GM12878 (cell line): ENCODE results near the gene NSD2. TPM values are rescaled to one million over a fixed set of nuclear protein-coding genes. Genes with fewer than 3 reads are reported as not detected.

ENCODE experiments used
- ATAC-seq: fragments of 200-7000 bp; cut with Tn5 transposase; 3 replicates; pipeline ENCODE4 v1.9.1; 2020; ENCODE audit warnings: mild to moderate bottlenecking, moderate library complexity
- BruUV-seq: library from RNA; stranded (reverse); fragments of 400-500 nt; replicated peaks from 2 replicates; lab custom pipeline; 2021; lab: Mats Ljungman, UMichigan
- CTCF ChIA-PET: fragments of 300-600 bp; sonication (Branson Sonifier 250); formaldehyde crosslinking; extraction: SDS; loops from one replicate; lab custom pipeline; 2021; ENCODE audit warnings: inconsistent platforms; lab: Yijun Ruan, JAX
- POLR2A ChIA-PET: fragments of 350-600 bp; formaldehyde crosslinking; extraction: SDS; loops from one replicate; lab custom pipeline; 2021; ENCODE audit warnings: inconsistent platforms; lab: Charles Lee
- RAD21 ChIA-PET: fragments of 300-600 bp; sonication (Branson Sonifier 250); formaldehyde crosslinking; loops from one replicate; lab custom pipeline; 2023; ENCODE audit warnings: antibody characterized with exemption; ENCODE audit not compliant: unreplicated experiment; lab: Charles Lee
- SMC1A ChIA-PET: fragments of 300-600 bp; sonication (Branson Sonifier 250); formaldehyde crosslinking; loops from one replicate; lab custom pipeline; 2023; ENCODE audit not compliant: unreplicated experiment, uncharacterized antibody; lab: Charles Lee
- DNase-seq: peaks from one replicate; pipeline ENCODE4 v3.0.0-alpha.2; 2011; ENCODE audit warnings: low read depth, low spot score
- FAIRE-seq: peaks from 3 replicates; lab custom pipeline; 2011; peaks lifted over from hg19 to GRCh38; lab: Jason Lieb, UNC
- H2AFZ ChIP-seq: 2 replicates; pipeline ENCODE4 v1.6.0; 2011; ENCODE audit warnings: low read depth, low read length, control low read depth; ENCODE audit not compliant: control insufficient read depth
- H3K27ac ChIP-seq: 2 replicates; pipeline ENCODE4 v1.5.1; 2011; ENCODE audit warnings: control low read depth; ENCODE audit not compliant: control insufficient read depth, insufficient read depth
- H3K27me3 ChIP-seq, 2 experiments: replicated peaks in 1 of 2; 2 replicates each; pipeline versions ENCODE4 v1.6.0 to v1.6.1; 2011; ENCODE audit warnings: low read length in 1 of 2; ENCODE audit not compliant: control insufficient read depth in 2 of 2, insufficient read depth in 2 of 2
- H3K36me3 ChIP-seq, 2 experiments: 2 replicates each; pipeline ENCODE4 v1.5.1; 2011; ENCODE audit warnings: low read length in 1 of 2; ENCODE audit not compliant: control insufficient read depth in 2 of 2, insufficient read depth in 2 of 2
- H3K4me1 ChIP-seq: 2 replicates; pipeline ENCODE4 v1.6.1; 2011; ENCODE audit warnings: mild to moderate bottlenecking, low read length, moderate library complexity, mixed read lengths; ENCODE audit not compliant: control insufficient read depth, insufficient read depth
- H3K4me2 ChIP-seq: 2 replicates; pipeline ENCODE4 v1.6.0; 2011; ENCODE audit warnings: control low read depth; ENCODE audit not compliant: control insufficient read depth, insufficient read depth
- H3K4me3 ChIP-seq: fragments of 200-600 bp; sonication (generic); 2 replicates; pipeline ENCODE4 v1.5.1; 2016
- H3K79me2 ChIP-seq: 2 replicates; pipeline ENCODE4 v1.6.0; 2011; ENCODE audit warnings: low read length; ENCODE audit not compliant: control insufficient read depth, insufficient read depth
- H3K9ac ChIP-seq: 2 replicates; pipeline ENCODE4 v1.8.0; 2011; ENCODE audit warnings: low read length, control low read depth, mixed read lengths; ENCODE audit not compliant: control insufficient read depth, insufficient read depth
- H3K9me3 ChIP-seq: replicated peaks from 3 replicates; pipeline ENCODE4 v1.5.1; 2011; ENCODE audit warnings: mild to moderate bottlenecking, low read length; ENCODE audit not compliant: control insufficient read depth, insufficient read depth
- H4K20me1 ChIP-seq: 2 replicates; pipeline ENCODE4 v1.6.0; 2011; ENCODE audit not compliant: control insufficient read depth, insufficient read depth
- BACH1 ChIP-seq: fragments of 450-650 bp; IDR thresholded peaks from 2 replicates; pipeline ENCODE4 v1.6.1; 2017; ENCODE audit warnings: mild to moderate bottlenecking, borderline replicate concordance
- CREM ChIP-seq: IDR thresholded peaks from 2 replicates; pipeline ENCODE4 v1.6.1; 2014; ENCODE audit warnings: antibody characterized with exemption, low read depth
- EGR1 ChIP-seq, 2 experiments: IDR thresholded peaks; 1 replicate in 1 of 2; 2 replicates in 1 of 2; pipeline ENCODE4 v1.6.1; 2011 to 2012; ENCODE audit warnings: low read depth in 2 of 2, low read length in 2 of 2, borderline replicate concordance in 1 of 2, mild to moderate bottlenecking in 1 of 2, moderate library complexity in 1 of 2
- FOXM1 ChIP-seq: IDR thresholded peaks from 2 replicates; pipeline ENCODE4 v1.6.1; 2012; ENCODE audit warnings: low read depth, mild to moderate bottlenecking, inconsistent platforms, low read length, moderate library complexity
- IKZF1 ChIP-seq: fragments of 450-650 bp; conservative IDR thresholded peaks from 2 replicates; pipeline ENCODE4 v1.6.1; 2017; ENCODE audit warnings: antibody characterized with exemption, mild to moderate bottlenecking
- KDM1A ChIP-seq: fragments of 200-600 bp; sonication (generic); IDR thresholded peaks from 2 replicates; pipeline ENCODE4 v1.6.1; 2016; ENCODE audit warnings: borderline replicate concordance
- NR2C2 ChIP-seq: IDR thresholded peaks from 2 replicates; pipeline ENCODE4 v1.6.1; 2011; ENCODE audit warnings: borderline replicate concordance, low read depth; ENCODE audit not compliant: control insufficient read depth, insufficient read length
- PBX3 ChIP-seq: IDR thresholded peaks from 2 replicates; pipeline ENCODE4 v1.6.1; 2011; ENCODE audit warnings: mild to moderate bottlenecking, low read depth, low read length, moderate library complexity; ENCODE audit not compliant: insufficient replicate concordance
- POLR2AphosphoS5 ChIP-seq: IDR thresholded peaks from 2 replicates; pipeline ENCODE4 v1.6.1; 2011; ENCODE audit warnings: mild to moderate bottlenecking, low read length, inconsistent platforms
- RUNX3 ChIP-seq: IDR thresholded peaks from 2 replicates; pipeline ENCODE4 v1.6.1; 2012; ENCODE audit warnings: low read length, inconsistent platforms
- SPI1 ChIP-seq: IDR thresholded peaks from 2 replicates; pipeline ENCODE4 v1.6.1; 2011; ENCODE audit warnings: low read depth, mild to moderate bottlenecking, low read length, moderate library complexity, borderline replicate concordance; ENCODE audit not compliant: insufficient read depth
- SREBF1 ChIP-seq: IDR thresholded peaks from 2 replicates; pipeline ENCODE4 v1.6.1; 2012; ENCODE audit warnings: mild to moderate bottlenecking, low read length
- TAF1 ChIP-seq: IDR thresholded peaks from 2 replicates; pipeline ENCODE4 v1.6.1; 2011; ENCODE audit warnings: mild to moderate bottlenecking, low read depth, low read length, borderline replicate concordance
- YY1 ChIP-seq: IDR thresholded peaks from 2 replicates; pipeline ENCODE4 v1.6.1; 2011; ENCODE audit warnings: low read depth, mild to moderate bottlenecking, low read length
- WGBS: methylation state at CpG from one replicate; pipeline ENCODE4 v1.1.6; 2016; ENCODE audit warnings: low lambda C conversion rate; ENCODE audit not compliant: insufficient replicate concordance, insufficient coverage; ENCODE audit errors: missing lambda C conversion rate; 5-methylcytosine and 5-hydroxymethylcytosine counted together
- in situ Hi-C: fragments of 300-500 bp; cut with MboI; formaldehyde crosslinking; loops from 9 replicates; pipeline ENCODE4 v1.14.3; 2018; ENCODE audit warnings: mixed read lengths
- intact Hi-C: fragments of 100-400 bp; cut with micrococcal nuclease; formaldehyde crosslinking; loops from one replicate; pipeline ENCODE4 v1.14.2; 2022; ENCODE audit not compliant: unreplicated experiment
- polyA plus RNA-seq, 11 experiments: library from polyadenylated mRNA; depleted of rRNA in 4 of 11; unstranded in 6 of 11; stranded (reverse) in 5 of 11; fragments of >200 nt; fragmentation: Nextera tagmentation in 4 of 11; fragmentation: Illumina TruSeq in 1 of 11; extraction: Ambion mirVana in 4 of 11; extraction: Trizol in 1 of 11; gene quantifications; 1 replicate in 1 of 11; 2 replicates in 10 of 11; pipeline versions ENCODE4 v1.2.1 to v1.2.3, GENCODE V29; 2011 to 2016; ENCODE audit warnings: inconsistent platforms in 2 of 11, missing spikeins in 2 of 11, low read depth in 1 of 11
- total RNA-seq, 4 experiments: library from RNA; depleted of rRNA in 3 of 4; stranded (reverse); fragments of >200 nt in 3 of 4; fragmentation: Illumina TruSeq in 1 of 4; extraction: Trizol in 1 of 4; gene quantifications; 2 replicates each; pipeline versions ENCODE4 v1.2.1 to v1.2.3, GENCODE V29; 2013 to 2021
- TF ChIP-seq, protein P1 (sequence below): fragments of 450-650 bp; IDR thresholded peaks from 2 replicates; pipeline ENCODE4 v1.6.1; 2017; ENCODE audit warnings: antibody characterized with exemption, mild to moderate bottlenecking, moderate library complexity
- TF ChIP-seq, protein P2 (sequence below): fragments of 450-650 bp; formaldehyde crosslinking; IDR thresholded peaks from 2 replicates; pipeline ENCODE4 v1.4.0; 2020; ENCODE audit warnings: mild to moderate bottlenecking, moderate library complexity

The NSD2 gene
- total and polyA plus RNA-seq, 10 of the 15 experiments (the other 5 are each of a cell fraction or from before 2014, with no cell fraction given) = 8.6 to 139 (median 67.2) TPM

DNA sequence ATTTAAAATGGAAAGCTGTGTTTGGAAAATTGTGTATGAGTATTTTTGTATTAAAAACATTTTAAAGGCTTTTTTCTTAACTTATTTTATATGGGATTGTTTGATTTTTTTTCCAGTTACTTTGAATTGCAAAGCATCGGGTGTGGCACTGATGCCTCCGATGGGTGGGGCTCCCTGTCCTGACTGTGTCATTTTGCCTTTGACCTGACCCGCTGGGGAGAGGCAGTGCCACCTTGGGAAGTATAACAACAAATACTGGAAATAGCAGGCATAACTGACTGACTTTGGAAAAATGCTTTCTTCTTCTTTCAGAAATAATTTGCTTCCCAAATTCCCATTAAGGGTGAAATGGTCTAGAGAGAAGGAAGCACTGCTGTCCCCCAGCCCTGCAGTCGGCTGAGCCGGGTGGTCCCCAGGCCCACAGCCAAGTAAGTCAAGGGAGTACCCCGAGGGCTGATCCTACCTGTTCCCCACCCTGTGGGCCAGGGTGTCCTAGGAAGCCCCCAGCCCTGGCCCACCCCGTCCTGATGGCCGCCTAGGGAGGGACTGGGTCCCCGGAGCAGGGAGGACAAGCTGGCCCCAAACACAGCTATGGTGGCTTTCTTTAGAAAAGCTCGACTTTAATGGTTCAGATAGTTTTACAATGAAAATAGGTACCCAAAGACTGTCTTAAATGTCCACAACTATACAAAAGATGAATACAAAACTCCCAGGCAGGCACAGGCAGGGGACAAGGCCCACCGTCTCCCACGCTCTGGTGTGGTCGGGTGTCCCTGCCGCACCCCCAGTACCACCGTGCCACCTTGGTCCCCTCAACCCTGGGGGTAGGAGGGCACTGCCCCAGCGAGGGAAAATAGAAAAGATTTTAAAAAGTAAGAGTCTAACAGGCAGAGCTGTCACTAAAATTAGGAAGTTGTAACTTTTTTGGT, 111.2 kb downstream of the NSD2 start:
- Histone ChIP-seq H3K4me2 (no peak overlapping the region), H3K36me3 (peaks cover 12 to 56% of the 10 kb centered on the region in 2 experiments; a peak in 3 of 4 replicates), H3K27ac (no peak overlapping the region), H3K27me3 (no peaks in the 10 kb centered on the region), H3K4me1 (no peaks in the 10 kb centered on the region), H3K79me2 (no peaks in the 10 kb centered on the region), H2AFZ (no peak overlapping the region), H3K9ac (no peak overlapping the region), H4K20me1 (no peaks in the 10 kb centered on the region), H3K9me3 (no peaks in the 10 kb centered on the region), H3K4me3 (no peak overlapping the region)
- in situ Hi-C loops = no loop called here
- ChIA-PET SMC1A (no interaction called here), POLR2A (no interaction called here), CTCF (no interaction called here), RAD21 (no interaction called here)
- intact Hi-C loops = no loop called here
- DNase-seq (no peak), ATAC-seq (no peak), FAIRE-seq (no peak)
- WGBS = 92% methylated on average over 16 of the region's 16 CpGs
- no peak for TF ChIP-seq FOXM1
- no peak for TF ChIP-seq PBX3
- TF ChIP-seq YY1 = no peak
- TF ChIP-seq TAF1 = no peak
- no peak for TF ChIP-seq POLR2AphosphoS5
- no peak for TF ChIP-seq BACH1
- TF ChIP-seq, protein P1, sequence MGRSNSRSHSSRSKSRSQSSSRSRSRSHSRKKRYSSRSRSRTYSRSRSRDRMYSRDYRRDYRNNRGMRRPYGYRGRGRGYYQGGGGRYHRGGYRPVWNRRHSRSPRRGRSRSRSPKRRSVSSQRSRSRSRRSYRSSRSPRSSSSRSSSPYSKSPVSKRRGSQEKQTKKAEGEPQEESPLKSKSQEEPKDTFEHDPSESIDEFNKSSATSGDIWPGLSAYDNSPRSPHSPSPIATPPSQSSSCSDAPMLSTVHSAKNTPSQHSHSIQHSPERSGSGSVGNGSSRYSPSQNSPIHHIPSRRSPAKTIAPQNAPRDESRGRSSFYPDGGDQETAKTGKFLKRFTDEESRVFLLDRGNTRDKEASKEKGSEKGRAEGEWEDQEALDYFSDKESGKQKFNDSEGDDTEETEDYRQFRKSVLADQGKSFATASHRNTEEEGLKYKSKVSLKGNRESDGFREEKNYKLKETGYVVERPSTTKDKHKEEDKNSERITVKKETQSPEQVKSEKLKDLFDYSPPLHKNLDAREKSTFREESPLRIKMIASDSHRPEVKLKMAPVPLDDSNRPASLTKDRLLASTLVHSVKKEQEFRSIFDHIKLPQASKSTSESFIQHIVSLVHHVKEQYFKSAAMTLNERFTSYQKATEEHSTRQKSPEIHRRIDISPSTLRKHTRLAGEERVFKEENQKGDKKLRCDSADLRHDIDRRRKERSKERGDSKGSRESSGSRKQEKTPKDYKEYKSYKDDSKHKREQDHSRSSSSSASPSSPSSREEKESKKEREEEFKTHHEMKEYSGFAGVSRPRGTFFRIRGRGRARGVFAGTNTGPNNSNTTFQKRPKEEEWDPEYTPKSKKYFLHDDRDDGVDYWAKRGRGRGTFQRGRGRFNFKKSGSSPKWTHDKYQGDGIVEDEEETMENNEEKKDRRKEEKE = no peak
- TF ChIP-seq EGR1 (IDR thresholded peaks at IDR 0.05; ENCODE audit: borderline replicate concordance in 1 of 2, low read depth in 2 of 2, low read length in 2 of 2) = no peak
- TF ChIP-seq, protein P2, sequence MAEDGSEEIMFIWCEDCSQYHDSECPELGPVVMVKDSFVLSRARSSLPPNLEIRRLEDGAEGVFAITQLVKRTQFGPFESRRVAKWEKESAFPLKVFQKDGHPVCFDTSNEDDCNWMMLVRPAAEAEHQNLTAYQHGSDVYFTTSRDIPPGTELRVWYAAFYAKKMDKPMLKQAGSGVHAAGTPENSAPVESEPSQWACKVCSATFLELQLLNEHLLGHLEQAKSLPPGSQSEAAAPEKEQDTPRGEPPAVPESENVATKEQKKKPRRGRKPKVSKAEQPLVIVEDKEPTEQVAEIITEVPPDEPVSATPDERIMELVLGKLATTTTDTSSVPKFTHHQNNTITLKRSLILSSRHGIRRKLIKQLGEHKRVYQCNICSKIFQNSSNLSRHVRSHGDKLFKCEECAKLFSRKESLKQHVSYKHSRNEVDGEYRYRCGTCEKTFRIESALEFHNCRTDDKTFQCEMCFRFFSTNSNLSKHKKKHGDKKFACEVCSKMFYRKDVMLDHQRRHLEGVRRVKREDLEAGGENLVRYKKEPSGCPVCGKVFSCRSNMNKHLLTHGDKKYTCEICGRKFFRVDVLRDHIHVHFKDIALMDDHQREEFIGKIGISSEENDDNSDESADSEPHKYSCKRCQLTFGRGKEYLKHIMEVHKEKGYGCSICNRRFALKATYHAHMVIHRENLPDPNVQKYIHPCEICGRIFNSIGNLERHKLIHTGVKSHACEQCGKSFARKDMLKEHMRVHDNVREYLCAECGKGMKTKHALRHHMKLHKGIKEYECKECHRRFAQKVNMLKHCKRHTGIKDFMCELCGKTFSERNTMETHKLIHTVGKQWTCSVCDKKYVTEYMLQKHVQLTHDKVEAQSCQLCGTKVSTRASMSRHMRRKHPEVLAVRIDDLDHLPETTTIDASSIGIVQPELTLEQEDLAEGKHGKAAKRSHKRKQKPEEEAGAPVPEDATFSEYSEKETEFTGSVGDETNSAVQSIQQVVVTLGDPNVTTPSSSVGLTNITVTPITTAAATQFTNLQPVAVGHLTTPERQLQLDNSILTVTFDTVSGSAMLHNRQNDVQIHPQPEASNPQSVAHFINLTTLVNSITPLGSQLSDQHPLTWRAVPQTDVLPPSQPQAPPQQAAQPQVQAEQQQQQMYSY (CRISPR knock-in tag) = no peak
- no peak for TF ChIP-seq IKZF1
- TF ChIP-seq CREM = no peak
- no peak for TF ChIP-seq RUNX3
- TF ChIP-seq NR2C2 = no peak
- no peak for TF ChIP-seq KDM1A
- TF ChIP-seq SPI1 = no peak
- no peak for TF ChIP-seq SREBF1
- BruUV-seq = no TSS peak
